ENCODE results near the gene CNOT4.

The CNOT4 gene

GRCh38 chr7:135364206-135364605, 145.7 kb downstream of the CNOT4 start:
- no peak for TF ChIP-seq CREB5 (CRISPR knock-in tag; IDR thresholded peaks at IDR 0.05; ENCODE audit: low read depth)
- no peak for TF ChIP-seq RARB (CRISPR knock-in tag; IDR thresholded peaks at IDR 0.05)
- TF ChIP-seq PATZ1 (CRISPR knock-in tag; IDR thresholded peaks at IDR 0.05; ENCODE audit: borderline replicate concordance), result no peak
- TF ChIP-seq TOX (CRISPR knock-in tag; IDR thresholded peaks at IDR 0.05; ENCODE audit: borderline replicate concordance), result no peak
- no peak for TF ChIP-seq ZNF70 (CRISPR knock-in tag; IDR thresholded peaks at IDR 0.05)
- no peak for TF ChIP-seq PPARA (CRISPR knock-in tag; IDR thresholded peaks at IDR 0.05; ENCODE audit: borderline replicate concordance)
- no peak for TF ChIP-seq TCF4 (CRISPR knock-in tag; IDR thresholded peaks at IDR 0.05; ENCODE audit: borderline replicate concordance)
- no peak for TF ChIP-seq ZFP3 (CRISPR knock-in tag; IDR thresholded peaks at IDR 0.05)
- no peak for ATAC-seq

GRCh38 chr7:135362871-135363270, 147.0 kb downstream of the CNOT4 start:
- no peak for ATAC-seq
- TF ChIP-seq ZFP30 (CRISPR knock-in tag; IDR thresholded peaks at IDR 0.05) (no peak), CREB5 (CRISPR knock-in tag; IDR thresholded peaks at IDR 0.05; ENCODE audit: low read depth) (no peak), POU6F1 (CRISPR knock-in tag; IDR thresholded peaks at IDR 0.05; ENCODE audit: borderline replicate concordance, low read depth) (no peak), ZNF8 (CRISPR knock-in tag; IDR thresholded peaks at IDR 0.05) (no peak), TCF4 (CRISPR knock-in tag; IDR thresholded peaks at IDR 0.05; ENCODE audit: borderline replicate concordance) (no peak), ZNF70 (CRISPR knock-in tag; IDR thresholded peaks at IDR 0.05) (no peak), ZNF565 (CRISPR knock-in tag; conservative IDR thresholded peaks at IDR 0.05; ENCODE audit: low read depth) (no peak), ZFP3 (CRISPR knock-in tag; IDR thresholded peaks at IDR 0.05) (no peak)

GRCh38 chr7:135361788-135362187, 148.1 kb downstream of the CNOT4 start:
- no peak for ATAC-seq
- TF ChIP-seq PATZ1 (CRISPR knock-in tag; IDR thresholded peaks at IDR 0.05; ENCODE audit: borderline replicate concordance) (no peak), ZNF8 (CRISPR knock-in tag; IDR thresholded peaks at IDR 0.05) (no peak)

GRCh38 chr7:135359615-135360014, 150.3 kb downstream of the CNOT4 start:
- no peak for ATAC-seq
- TF ChIP-seq ZNF8 (CRISPR knock-in tag; IDR thresholded peaks at IDR 0.05) (no peak), CSDC2 (CRISPR knock-in tag; IDR thresholded peaks at IDR 0.05) (no peak), PATZ1 (CRISPR knock-in tag; IDR thresholded peaks at IDR 0.05; ENCODE audit: borderline replicate concordance) (no peak), ZC3H10 (CRISPR knock-in tag; IDR thresholded peaks at IDR 0.05) (no peak)
